K562 (cell line): ENCODE measurements around the gene TRMT10B. TPM values are rescaled to one million over a fixed set of nuclear protein-coding genes. Genes with fewer than 3 reads are reported as not detected.

ENCODE experiments used
- ATF1 ChIP-seq, 2 experiments: fragments of 450-650 bp in 1 of 2; IDR thresholded peaks; 2 replicates each; pipeline ENCODE4 v1.6.1; 2016; ENCODE audit warnings: missing compliant biosample characterization in 1 of 2, missing genetic modification characterization in 1 of 2
- MAZ ChIP-seq, 2 experiments: fragments of 450-650 bp in 1 of 2; sonication (generic) in 1 of 2; formaldehyde crosslinking; IDR thresholded peaks in 1 of 2; conservative IDR thresholded peaks in 1 of 2; 2 replicates each; pipeline versions ENCODE4 v1.4.0 to v1.5.0; 2020; ENCODE audit warnings: mild to moderate bottlenecking in 1 of 2, missing genetic modification reagents in 1 of 2
- MBD2 ChIP-seq: sonication (generic); IDR thresholded peaks from 2 replicates; pipeline ENCODE4 v1.6.1; 2016; ENCODE audit warnings: low read depth, borderline replicate concordance
- PCBP1 ChIP-seq: fragments of 200-400 bp; formaldehyde crosslinking; IDR thresholded peaks from 2 replicates; pipeline ENCODE4 v1.6.1; 2018; ENCODE audit warnings: mild to moderate bottlenecking, low read depth, low read length; ENCODE audit not compliant: poor library complexity, severe bottlenecking
- RAD51 ChIP-seq: fragments of 450-650 bp; IDR thresholded peaks from 2 replicates; pipeline ENCODE4 v1.7.1; 2016; ENCODE audit warnings: low read depth, mild to moderate bottlenecking, borderline replicate concordance
- ZNF766 ChIP-seq: fragments of 200-800 bp; sonication (Bioruptor generic); conservative IDR thresholded peaks from 2 replicates; pipeline ENCODE4 v1.6.1; 2016; ENCODE audit warnings: missing genetic modification characterization, missing compliant biosample characterization
- polyA plus RNA-seq, 8 experiments: library from polyadenylated mRNA; depleted of rRNA in 4 of 8; stranded (reverse) in 5 of 8; unstranded in 3 of 8; fragments of >200 nt; fragmentation: Nextera tagmentation in 2 of 8; fragmentation: Illumina TruSeq in 1 of 8; extraction: Ambion mirVana in 2 of 8; extraction: Trizol in 1 of 8; gene quantifications; 2 replicates each; pipeline versions ENCODE4 v1.2.1 to v1.2.3, GENCODE V29; 2011 to 2014; ENCODE audit warnings: inconsistent platforms in 1 of 8, missing spikeins in 1 of 8
- total RNA-seq, 7 experiments: library from RNA; depleted of rRNA in 6 of 7; stranded (reverse); fragments of >200 nt in 6 of 7; fragmentation: Illumina TruSeq in 2 of 7; extraction: Trizol in 2 of 7; gene quantifications; 2 replicates each; pipeline versions ENCODE4 v1.2.1 to v1.2.3, GENCODE V29; 2011 to 2021; ENCODE audit warnings: low replicate concordance in 1 of 7
- TF ChIP-seq, protein P1 (sequence below): sonication (generic); formaldehyde crosslinking; IDR thresholded peaks from 2 replicates; pipeline ENCODE4 v1.8.1; 2023; ENCODE audit warnings: mild to moderate bottlenecking, missing genetic modification reagents, moderate library complexity
- TF ChIP-seq, protein P2 (sequence below): fragments of 450-650 bp; conservative IDR thresholded peaks from 2 replicates; pipeline ENCODE4 v1.6.1; 2016; ENCODE audit warnings: missing genetic modification characterization, low read depth, mild to moderate bottlenecking, control low read depth, missing compliant biosample characterization
- TF ChIP-seq, protein P3 (sequence below): fragments of 450-650 bp; IDR thresholded peaks from 2 replicates; pipeline ENCODE4 v1.6.1; 2014; ENCODE audit warnings: low read depth, mild to moderate bottlenecking, moderate library complexity, borderline replicate concordance
- TF ChIP-seq, protein P4 (sequence below), 2 experiments: fragments of 450-650 bp in 1 of 2; sonication (generic) in 1 of 2; formaldehyde crosslinking in 1 of 2; IDR thresholded peaks; 2 replicates each; pipeline versions ENCODE4 v1.7.1 to v1.9.0; 2016 to 2022; ENCODE audit warnings: inconsistent platforms in 1 of 2, mild to moderate bottlenecking in 1 of 2, missing genetic modification reagents in 1 of 2

The TRMT10B gene
- total and polyA plus RNA-seq, 9 of the 15 experiments (the other 6 are each of a cell fraction or from before 2014, with no cell fraction given), result 2.9 to 13.4 (median 7.0) TPM

DNA sequence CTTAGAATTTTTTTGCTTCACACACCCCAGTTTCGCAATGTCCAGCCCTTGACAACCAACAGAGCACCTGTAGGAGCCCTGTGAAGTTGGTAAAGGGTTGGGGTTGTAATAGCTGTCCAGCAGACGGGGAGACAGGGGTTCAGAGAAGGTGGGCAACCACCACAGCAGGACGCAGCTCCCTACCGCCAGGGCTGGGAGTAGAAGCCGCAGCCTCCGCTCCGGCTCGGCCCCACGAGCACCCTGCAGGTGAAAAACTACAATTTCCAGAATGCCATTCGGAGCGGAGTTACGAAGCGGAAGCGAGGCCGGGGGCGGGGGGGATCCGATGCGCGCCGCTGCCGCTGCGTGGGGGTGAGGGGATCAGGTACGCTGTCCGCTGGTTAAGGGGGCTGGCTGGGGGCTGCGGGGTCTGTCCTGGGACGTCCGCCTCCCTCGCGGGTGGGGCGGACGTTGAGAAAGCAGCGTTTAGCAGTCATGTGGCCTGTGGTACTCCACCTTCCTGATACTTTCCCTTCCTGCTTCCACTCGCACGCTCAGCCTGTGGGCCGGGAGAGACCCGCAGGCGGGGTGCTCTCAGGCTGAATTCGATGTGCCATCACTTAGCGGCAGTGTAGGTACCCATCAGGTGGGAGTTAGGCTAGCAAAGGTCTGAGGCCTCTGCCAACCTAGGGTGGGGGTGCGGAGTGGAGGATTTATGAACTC is at the start of gene TRMT10B (continued):
- TF ChIP-seq, protein P1, sequence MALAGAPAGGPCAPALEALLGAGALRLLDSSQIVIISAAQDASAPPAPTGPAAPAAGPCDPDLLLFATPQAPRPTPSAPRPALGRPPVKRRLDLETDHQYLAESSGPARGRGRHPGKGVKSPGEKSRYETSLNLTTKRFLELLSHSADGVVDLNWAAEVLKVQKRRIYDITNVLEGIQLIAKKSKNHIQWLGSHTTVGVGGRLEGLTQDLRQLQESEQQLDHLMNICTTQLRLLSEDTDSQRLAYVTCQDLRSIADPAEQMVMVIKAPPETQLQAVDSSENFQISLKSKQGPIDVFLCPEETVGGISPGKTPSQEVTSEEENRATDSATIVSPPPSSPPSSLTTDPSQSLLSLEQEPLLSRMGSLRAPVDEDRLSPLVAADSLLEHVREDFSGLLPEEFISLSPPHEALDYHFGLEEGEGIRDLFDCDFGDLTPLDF, result no peak
- TF ChIP-seq, protein P2, sequence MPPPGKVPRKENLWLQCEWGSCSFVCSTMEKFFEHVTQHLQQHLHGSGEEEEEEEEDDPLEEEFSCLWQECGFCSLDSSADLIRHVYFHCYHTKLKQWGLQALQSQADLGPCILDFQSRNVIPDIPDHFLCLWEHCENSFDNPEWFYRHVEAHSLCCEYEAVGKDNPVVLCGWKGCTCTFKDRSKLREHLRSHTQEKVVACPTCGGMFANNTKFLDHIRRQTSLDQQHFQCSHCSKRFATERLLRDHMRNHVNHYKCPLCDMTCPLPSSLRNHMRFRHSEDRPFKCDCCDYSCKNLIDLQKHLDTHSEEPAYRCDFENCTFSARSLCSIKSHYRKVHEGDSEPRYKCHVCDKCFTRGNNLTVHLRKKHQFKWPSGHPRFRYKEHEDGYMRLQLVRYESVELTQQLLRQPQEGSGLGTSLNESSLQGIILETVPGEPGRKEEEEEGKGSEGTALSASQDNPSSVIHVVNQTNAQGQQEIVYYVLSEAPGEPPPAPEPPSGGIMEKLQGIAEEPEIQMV (tag), result peak; percentile 65; the same call in 1 of the 2 replicates
- no peak for TF ChIP-seq ATF1 (CRISPR knock-in tag; IDR thresholded peaks at IDR 0.05)
- TF ChIP-seq ATF1 (tag; IDR thresholded peaks at IDR 0.05), result peak; percentile 69
- TF ChIP-seq, protein P3, sequence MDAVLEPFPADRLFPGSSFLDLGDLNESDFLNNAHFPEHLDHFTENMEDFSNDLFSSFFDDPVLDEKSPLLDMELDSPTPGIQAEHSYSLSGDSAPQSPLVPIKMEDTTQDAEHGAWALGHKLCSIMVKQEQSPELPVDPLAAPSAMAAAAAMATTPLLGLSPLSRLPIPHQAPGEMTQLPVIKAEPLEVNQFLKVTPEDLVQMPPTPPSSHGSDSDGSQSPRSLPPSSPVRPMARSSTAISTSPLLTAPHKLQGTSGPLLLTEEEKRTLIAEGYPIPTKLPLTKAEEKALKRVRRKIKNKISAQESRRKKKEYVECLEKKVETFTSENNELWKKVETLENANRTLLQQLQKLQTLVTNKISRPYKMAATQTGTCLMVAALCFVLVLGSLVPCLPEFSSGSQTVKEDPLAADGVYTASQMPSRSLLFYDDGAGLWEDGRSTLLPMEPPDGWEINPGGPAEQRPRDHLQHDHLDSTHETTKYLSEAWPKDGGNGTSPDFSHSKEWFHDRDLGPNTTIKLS, result peak; percentile 39; the same call in 1 of the 2 replicates
- TF ChIP-seq PCBP1, result peak; percentile 35
- 0 out of 2 replicates have a peak, but pooled peaks have one; percentile 42 for TF ChIP-seq MBD2
- TF ChIP-seq ZNF766 (CRISPR knock-in tag), result 0 out of 2 replicates have a peak, but pooled peaks have one; percentile 14
- TF ChIP-seq, protein P4, sequence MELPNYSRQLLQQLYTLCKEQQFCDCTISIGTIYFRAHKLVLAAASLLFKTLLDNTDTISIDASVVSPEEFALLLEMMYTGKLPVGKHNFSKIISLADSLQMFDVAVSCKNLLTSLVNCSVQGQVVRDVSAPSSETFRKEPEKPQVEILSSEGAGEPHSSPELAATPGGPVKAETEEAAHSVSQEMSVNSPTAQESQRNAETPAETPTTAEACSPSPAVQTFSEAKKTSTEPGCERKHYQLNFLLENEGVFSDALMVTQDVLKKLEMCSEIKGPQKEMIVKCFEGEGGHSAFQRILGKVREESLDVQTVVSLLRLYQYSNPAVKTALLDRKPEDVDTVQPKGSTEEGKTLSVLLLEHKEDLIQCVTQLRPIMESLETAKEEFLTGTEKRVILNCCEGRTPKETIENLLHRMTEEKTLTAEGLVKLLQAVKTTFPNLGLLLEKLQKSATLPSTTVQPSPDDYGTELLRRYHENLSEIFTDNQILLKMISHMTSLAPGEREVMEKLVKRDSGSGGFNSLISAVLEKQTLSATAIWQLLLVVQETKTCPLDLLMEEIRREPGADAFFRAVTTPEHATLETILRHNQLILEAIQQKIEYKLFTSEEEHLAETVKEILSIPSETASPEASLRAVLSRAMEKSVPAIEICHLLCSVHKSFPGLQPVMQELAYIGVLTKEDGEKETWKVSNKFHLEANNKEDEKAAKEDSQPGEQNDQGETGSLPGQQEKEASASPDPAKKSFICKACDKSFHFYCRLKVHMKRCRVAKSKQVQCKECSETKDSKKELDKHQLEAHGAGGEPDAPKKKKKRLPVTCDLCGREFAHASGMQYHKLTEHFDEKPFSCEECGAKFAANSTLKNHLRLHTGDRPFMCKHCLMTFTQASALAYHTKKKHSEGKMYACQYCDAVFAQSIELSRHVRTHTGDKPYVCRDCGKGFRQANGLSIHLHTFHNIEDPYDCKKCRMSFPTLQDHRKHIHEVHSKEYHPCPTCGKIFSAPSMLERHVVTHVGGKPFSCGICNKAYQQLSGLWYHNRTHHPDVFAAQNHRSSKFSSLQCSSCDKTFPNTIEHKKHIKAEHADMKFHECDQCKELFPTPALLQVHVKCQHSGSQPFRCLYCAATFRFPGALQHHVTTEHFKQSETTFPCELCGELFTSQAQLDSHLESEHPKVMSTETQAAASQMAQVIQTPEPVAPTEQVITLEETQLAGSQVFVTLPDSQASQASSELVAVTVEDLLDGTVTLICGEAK (IDR thresholded peaks at IDR 0.05), result peak; percentile 82
- TF ChIP-seq, protein P4 (CRISPR knock-in tag; IDR thresholded peaks at IDR 0.05), result no peak
- TF ChIP-seq MAZ (CRISPR knock-in tag; conservative IDR thresholded peaks at IDR 0.05 in 1 of 2, IDR thresholded peaks at IDR 0.05 in 1 of 2), result peak; percentile 78 to 79
- peak; percentile 38; the same call in 1 of the 2 replicates for TF ChIP-seq RAD51
